Ascending aorta (tissue), 2 donors: ENCODE data around the gene IL1R2. TPM values are rescaled to one million over a fixed set of nuclear protein-coding genes. Genes with fewer than 3 reads are reported as not detected.

Source experiments
- DNase-seq, 2 donors: peaks; one replicate each; pipeline ENCODE4 v3.0.0-alpha.2; 2019; ENCODE audit warnings: low spot score in 2 of 2
- H3K27ac ChIP-seq, 2 donors: fragments of 200-600 bp; sonication (generic); one replicate each; pipeline ENCODE4 v1.5.1; 2016 to 2017; ENCODE audit warnings: mild to moderate bottlenecking in 1 of 2
- H3K27me3 ChIP-seq: fragments of 200-600 bp; sonication (generic); one replicate; pipeline ENCODE4 v1.5.1; 2017
- H3K36me3 ChIP-seq, 2 donors: fragments of 200-600 bp; sonication (generic); one replicate each; pipeline ENCODE4 v1.5.1; 2016
- H3K4me1 ChIP-seq, 2 donors: fragments of 200-600 bp; sonication (generic); one replicate each; pipeline ENCODE4 v1.5.1; 2016 to 2017; ENCODE audit warnings: mild to moderate bottlenecking in 1 of 2
- H3K4me3 ChIP-seq, 2 donors: fragments of 200-600 bp; sonication (generic); one replicate each; pipeline ENCODE4 v1.5.1; 2016 to 2017; ENCODE audit warnings: mild to moderate bottlenecking in 1 of 2
- H3K9me3 ChIP-seq, 2 donors: fragments of 200-600 bp; sonication (generic); one replicate each; pipeline ENCODE4 v1.5.1; 2016
- intact Hi-C: fragments of 100-400 bp; cut with DNase I; formaldehyde crosslinking; loops from one replicate; pipeline ENCODE4 v1.15.1; 2023
- total RNA-seq: library from RNA; depleted of rRNA; stranded (reverse); fragments of >200 nt; gene quantifications from one replicate; pipeline ENCODE4 v1.1.0, GENCODE V29; 2016
- TF ChIP-seq, protein P1 (sequence below), 3 experiments: fragments of 200-600 bp in 2 of 3; fragments of 450-650 bp in 1 of 3; sonication (generic) in 2 of 3; IDR thresholded peaks; one replicate each; pipeline ENCODE4 v1.5.1; 2016 to 2019; ENCODE audit warnings: antibody characterized with exemption in 3 of 3, mild to moderate bottlenecking in 1 of 3, moderate library complexity in 1 of 3

The IL1R2 gene
- total RNA-seq, 1 donor from 2014 or later: 25.4 TPM

DNA sequence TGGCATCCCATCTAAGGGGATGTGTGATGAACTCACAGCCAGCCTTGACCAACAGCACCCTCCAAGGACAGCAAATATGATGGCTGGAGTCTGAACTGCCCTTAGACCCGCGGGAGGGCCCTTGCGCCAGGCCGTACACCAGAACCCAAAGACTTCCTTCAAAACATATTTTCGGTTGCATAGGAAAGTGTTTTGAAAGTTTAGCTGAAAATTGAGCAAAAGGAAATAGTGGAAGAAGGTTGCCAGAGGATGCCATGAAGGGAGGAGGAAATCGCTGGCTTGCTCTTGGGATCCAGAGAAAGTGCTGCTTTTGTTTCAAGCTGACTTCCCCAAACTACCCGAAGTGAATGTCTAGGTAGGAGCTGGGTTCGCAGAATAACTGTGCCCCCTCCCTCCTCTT is 61.3 kb downstream of the IL1R2 start:
- no peaks in the 10 kb centered on the region for H3K27me3 ChIP-seq
- H3K9me3 ChIP-seq: no peaks in the 10 kb centered on the region
- TF ChIP-seq, protein P1, sequence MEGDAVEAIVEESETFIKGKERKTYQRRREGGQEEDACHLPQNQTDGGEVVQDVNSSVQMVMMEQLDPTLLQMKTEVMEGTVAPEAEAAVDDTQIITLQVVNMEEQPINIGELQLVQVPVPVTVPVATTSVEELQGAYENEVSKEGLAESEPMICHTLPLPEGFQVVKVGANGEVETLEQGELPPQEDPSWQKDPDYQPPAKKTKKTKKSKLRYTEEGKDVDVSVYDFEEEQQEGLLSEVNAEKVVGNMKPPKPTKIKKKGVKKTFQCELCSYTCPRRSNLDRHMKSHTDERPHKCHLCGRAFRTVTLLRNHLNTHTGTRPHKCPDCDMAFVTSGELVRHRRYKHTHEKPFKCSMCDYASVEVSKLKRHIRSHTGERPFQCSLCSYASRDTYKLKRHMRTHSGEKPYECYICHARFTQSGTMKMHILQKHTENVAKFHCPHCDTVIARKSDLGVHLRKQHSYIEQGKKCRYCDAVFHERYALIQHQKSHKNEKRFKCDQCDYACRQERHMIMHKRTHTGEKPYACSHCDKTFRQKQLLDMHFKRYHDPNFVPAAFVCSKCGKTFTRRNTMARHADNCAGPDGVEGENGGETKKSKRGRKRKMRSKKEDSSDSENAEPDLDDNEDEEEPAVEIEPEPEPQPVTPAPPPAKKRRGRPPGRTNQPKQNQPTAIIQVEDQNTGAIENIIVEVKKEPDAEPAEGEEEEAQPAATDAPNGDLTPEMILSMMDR (IDR thresholded peaks at IDR 0.05): no peak
- H3K4me3 ChIP-seq: no peak overlapping the region
- H3K36me3 ChIP-seq: no peaks in the 10 kb centered on the region
- H3K27ac ChIP-seq: peak overlapping the region; percentile 77 to 89
- DNase-seq: no peak
- peaks cover 20 to 27% of the 10 kb centered on the region in 2 donors for H3K4me1 ChIP-seq
- intact Hi-C loops: no loop called here

DNA sequence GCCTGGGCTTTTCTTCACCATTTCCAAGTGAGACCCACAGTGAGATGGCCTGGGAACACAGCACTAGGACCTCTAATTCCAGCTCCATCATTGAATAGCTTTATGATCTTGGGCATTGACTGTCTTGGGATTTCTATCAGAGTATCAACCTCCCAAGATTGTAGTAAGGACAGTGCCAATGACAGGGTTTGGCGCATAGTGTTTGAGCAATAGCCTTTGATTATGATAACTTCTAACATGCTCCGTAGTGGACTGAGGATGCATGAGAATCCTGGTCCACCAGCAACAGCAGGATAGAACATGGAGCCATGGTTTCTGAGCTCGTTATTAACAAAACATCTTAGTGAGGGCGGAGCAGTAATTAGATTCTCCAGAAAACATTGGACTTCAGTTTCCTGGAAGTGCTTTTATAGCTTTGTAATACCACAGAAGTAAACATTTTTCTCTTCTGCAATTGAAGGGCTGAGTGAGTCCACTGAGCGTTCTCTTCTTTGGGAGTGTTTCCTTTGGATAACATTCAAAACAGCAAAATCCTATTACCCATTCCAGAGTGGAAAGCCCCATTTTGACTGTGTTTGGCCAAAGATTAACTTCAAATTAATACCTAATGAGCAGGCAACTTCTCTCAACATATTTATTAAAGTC is 63.7 kb downstream of the IL1R2 start:
- peak overlapping the region; percentile 42 to 74 for H3K27ac ChIP-seq
- intact Hi-C loops: no loop called here
- H3K4me1 ChIP-seq: peaks cover 14 to 17% of the 10 kb centered on the region in 2 donors
- H3K4me3 ChIP-seq: no peak overlapping the region
- no peaks in the 10 kb centered on the region for H3K27me3 ChIP-seq
- TF ChIP-seq, protein P1 (IDR thresholded peaks at IDR 0.05): no peak
- no peak for DNase-seq
- H3K9me3 ChIP-seq: no peaks in the 10 kb centered on the region
- no peaks in the 10 kb centered on the region for H3K36me3 ChIP-seq

DNA sequence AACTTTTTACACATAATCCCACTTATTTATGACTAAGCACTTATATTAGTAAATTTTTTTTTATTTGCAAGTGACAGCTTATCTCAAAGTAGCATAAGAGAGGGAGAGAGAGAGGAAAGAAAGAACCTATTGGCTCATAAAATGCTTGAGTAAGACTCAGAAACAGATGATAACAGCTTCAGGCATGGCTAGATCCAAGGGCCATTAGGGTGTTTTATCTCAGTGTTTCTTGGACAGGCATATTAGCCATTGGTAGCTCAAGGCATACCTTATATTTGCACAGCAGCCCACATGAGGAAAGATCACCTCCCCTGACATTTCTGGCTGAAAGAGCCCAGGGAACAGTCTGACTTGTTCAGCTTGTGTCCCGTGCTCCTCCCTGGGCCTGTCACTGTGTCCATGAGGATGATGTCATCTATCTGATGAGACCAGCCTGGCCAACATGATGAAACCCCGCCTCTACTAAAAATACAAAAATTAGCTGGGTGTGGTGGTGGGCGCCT is 64.4 kb downstream of the IL1R2 start:
- Histone ChIP-seq H3K27ac (peak overlapping the region; percentile 42 to 74), H3K9me3 (no peaks in the 10 kb centered on the region), H3K4me3 (no peak overlapping the region), H3K36me3 (no peaks in the 10 kb centered on the region), H3K27me3 (no peaks in the 10 kb centered on the region), H3K4me1 (peaks cover 8 to 14% of the 10 kb centered on the region in 2 donors)
- intact Hi-C loops: no loop called here
- DNase-seq: no peak
- TF ChIP-seq, protein P1 (IDR thresholded peaks at IDR 0.05): no peak

DNA sequence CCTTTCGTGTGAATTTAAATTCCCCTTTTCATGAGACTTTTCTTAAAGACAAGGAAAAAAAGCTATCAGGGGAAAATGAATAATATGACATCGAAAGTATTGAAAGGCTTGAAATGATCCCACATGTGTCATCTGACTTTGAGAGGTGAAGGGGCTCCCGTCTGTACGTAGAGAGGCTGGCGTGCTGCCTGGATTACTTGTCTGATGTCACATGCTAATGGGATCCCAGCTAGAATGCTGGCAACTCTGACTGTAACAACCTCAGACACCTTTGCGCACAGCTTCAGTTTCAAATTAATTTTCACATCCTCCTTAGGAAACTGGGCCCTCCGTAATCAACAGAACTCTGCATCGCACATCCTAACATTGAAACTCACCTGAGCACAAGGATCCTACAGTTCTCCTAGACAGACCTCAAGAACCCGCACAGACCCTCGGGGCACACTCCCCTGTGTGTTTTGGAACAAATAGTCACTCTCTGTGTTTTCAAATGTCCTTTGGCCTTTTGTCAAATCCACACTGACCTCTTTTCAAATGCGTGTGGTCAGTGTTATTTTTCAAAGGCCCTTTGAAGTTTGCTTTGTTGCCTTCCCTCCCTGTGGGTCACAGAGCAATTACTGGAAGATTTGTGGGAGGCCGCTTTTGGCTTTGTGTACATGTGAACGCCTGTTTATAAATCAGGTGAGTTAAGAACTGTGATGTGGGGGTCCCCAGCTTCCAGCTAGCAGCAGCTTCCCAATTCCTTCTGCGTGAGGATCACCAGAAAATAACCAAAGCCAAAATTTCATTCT is 65.9 kb downstream of the IL1R2 start:
- H3K9me3 ChIP-seq: no peaks in the 10 kb centered on the region
- DNase-seq: no peak
- no peaks in the 10 kb centered on the region for H3K36me3 ChIP-seq
- intact Hi-C loops: no loop called here
- peak overlapping the region in 1 of 2 donors; percentile 35 for H3K27ac ChIP-seq
- no peaks in the 10 kb centered on the region for H3K27me3 ChIP-seq
- TF ChIP-seq, protein P1 (IDR thresholded peaks at IDR 0.05): no peak
- peaks cover 7 to 10% of the 10 kb centered on the region in 2 donors for H3K4me1 ChIP-seq
- H3K4me3 ChIP-seq: no peak overlapping the region

DNA sequence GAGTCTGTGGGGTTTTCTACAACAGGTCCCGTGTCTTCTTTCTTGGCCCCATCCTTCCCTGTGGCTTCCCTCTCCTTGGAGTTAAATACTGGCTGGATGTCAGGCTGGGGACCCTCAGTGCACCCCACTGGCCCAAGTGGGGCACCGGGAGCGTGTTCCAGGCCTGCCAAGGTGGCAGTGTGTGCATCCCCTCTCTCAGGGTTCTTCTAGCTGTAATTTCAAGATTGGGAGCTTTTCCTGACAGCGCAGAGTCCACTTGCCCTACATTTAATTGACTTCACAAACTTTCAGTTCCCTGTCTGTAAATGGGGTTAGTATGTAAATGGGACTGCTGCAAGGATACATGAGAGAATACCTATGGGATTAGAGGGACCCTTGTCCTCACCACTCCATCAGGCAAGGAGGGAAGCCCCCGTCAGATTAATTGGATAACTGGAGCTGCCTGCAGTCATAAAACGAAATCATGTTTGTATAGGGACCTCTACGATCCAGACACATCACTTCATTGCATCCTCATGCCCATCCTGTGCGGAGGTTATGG is 66.6 kb downstream of the IL1R2 start:
- Histone ChIP-seq H3K27me3 (no peaks in the 10 kb centered on the region), H3K27ac (no peak overlapping the region), H3K4me3 (no peak overlapping the region), H3K4me1 (peaks cover 14 to 16% of the 10 kb centered on the region in 2 donors), H3K9me3 (no peaks in the 10 kb centered on the region), H3K36me3 (no peaks in the 10 kb centered on the region)
- TF ChIP-seq, protein P1 (IDR thresholded peaks at IDR 0.05): no peak
- no peak for DNase-seq
- intact Hi-C loops: no loop called here
